HG03135 (cell line): ENCODE measurements around the gene PINK1.

ENCODE experiments used
- ATAC-seq: cut with Tn5 transposase; IDR thresholded peaks from one replicate; pipeline ENCODE4 v1.9.1; 2021; ENCODE audit warnings: mild to moderate bottlenecking, moderate library complexity; ENCODE audit not compliant: unreplicated experiment

Gene PINK1

GRCh38 chr1:20609541-20609940, 23.7 kb upstream of the PINK1 start:
- ATAC-seq: no peak

- ATAC-seq: no peak
Observed at GRCh38 chr1:20610970-20611369, 22.3 kb upstream of the PINK1 start.

- ATAC-seq: no peak
Observed at GRCh38 chr1:20611652-20612051, 21.6 kb upstream of the PINK1 start.

GRCh38 chr1:20612221-20612746, 21.0 kb upstream of the PINK1 start:
- ATAC-seq: no peak

- ATAC-seq: no peak
Observed at GRCh38 chr1:20614131-20614579, 19.1 kb upstream of the PINK1 start.

- no peak for ATAC-seq
Observed at GRCh38 chr1:20615946-20616846, 17.1 kb upstream of the PINK1 start.

- ATAC-seq: no peak
Observed at GRCh38 chr1:20616847-20617487, 16.3 kb upstream of the PINK1 start.

- no peak for ATAC-seq
Observed at GRCh38 chr1:20618550-20618949, 14.7 kb upstream of the PINK1 start.

- no peak for ATAC-seq
Observed at GRCh38 chr1:20619999-20620398, 13.3 kb upstream of the PINK1 start.

GRCh38 chr1:20621012-20621411, 12.2 kb upstream of the PINK1 start:
- ATAC-seq: no peak

- no peak for ATAC-seq
Observed at GRCh38 chr1:20624709-20625108, 8.5 kb upstream of the PINK1 start.

GRCh38 chr1:20625176-20626097, 7.8 kb upstream of the PINK1 start:
- ATAC-seq: no peak

- no peak for ATAC-seq
Observed at GRCh38 chr1:20626098-20626427, 7.2 kb upstream of the PINK1 start.

GRCh38 chr1:20626524-20626923, 6.7 kb upstream of the PINK1 start:
- no peak for ATAC-seq

- no peak for ATAC-seq
Observed at GRCh38 chr1:20630729-20631128, 2.5 kb upstream of the PINK1 start.

GRCh38 chr1:20632386-20632785, 872 bp upstream of the PINK1 start:
- no peak for ATAC-seq

GRCh38 chr1:20634065-20634593, 871 bp downstream of the PINK1 start:
- ATAC-seq: no peak

GRCh38 chr1:20634594-20635084, 1.4 kb downstream of the PINK1 start:
- no peak for ATAC-seq

- no peak for ATAC-seq
Observed at GRCh38 chr1:20636785-20637347, 3.6 kb downstream of the PINK1 start.

- ATAC-seq: no peak
Observed at GRCh38 chr1:20640183-20640597, 6.9 kb downstream of the PINK1 start.
